HG03066 (cell line): Measurements from ENCODE around the gene LTBP4.
"Not testable (repeated sequence)": the region's sequence is repeated elsewhere in the genome, so short reads cannot be mapped to it uniquely, and the experiment has no call there.

ENCODE experiments used
- ATAC-seq: cut with Tn5 transposase; IDR thresholded peaks from one replicate; pipeline ENCODE4 v1.9.1; 2021; ENCODE audit warnings: low read depth; ENCODE audit not compliant: unreplicated experiment

Gene LTBP4

DNA sequence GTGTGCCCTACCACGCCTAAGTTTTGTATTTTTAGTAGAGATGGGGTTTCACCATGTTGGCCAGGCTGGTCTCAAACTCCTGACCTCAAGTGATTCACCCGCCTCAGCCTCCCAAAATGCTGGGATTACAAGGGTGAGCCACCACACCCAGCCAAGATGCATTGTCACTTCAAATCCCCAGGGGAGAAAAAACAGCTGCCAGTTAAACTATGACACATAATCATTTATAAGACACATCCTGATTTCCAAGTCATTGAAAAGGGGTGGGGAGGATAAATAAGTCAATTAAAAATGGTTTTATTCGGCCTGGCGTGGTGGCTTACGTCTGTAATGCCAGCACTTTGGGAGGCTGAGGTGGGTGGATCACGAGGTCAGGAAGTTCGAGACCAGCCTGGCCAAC is 54.5 kb downstream of the LTBP4 start:
- not testable (repeated sequence) for ATAC-seq

DNA sequence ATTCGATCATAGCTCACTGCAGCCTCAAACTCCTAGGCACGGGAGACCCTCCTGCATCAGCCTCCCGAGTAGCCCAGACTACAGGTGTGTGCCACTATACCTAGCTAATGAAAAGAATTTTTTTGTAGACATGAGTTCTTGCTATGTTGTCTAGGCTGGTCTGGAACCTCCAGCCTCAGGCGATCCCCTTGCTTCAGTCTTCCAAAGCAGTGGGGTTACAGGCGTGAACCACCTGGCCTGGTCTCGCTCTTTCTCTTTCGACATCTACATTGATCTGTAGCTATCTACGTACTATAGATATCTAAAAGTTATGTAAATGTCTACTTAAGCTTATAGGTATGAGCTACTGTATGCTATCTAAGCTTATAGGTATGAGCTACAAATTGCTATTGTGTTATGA is 56.9 kb downstream of the LTBP4 start:
- ATAC-seq = no peak

DNA sequence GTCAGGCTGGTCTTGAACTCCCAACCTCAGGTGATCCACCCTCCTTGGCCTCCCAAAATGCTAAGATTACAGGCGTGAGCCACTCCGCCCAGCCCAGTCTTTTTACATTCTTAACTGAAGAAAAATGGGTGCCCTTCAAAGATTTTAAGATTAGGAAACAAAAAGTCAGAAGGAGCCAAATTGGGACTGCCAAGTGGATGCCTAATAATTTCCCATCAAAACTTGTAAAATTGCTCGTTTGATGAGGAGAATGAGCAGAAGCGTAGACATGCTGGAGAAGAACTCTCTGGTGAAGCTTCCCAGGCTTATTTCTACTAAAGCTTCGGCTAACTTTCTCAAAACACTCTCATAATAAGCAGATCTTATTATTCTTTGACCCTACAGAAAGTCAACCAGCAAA is 57.9 kb downstream of the LTBP4 start:
- ATAC-seq = no peak

DNA sequence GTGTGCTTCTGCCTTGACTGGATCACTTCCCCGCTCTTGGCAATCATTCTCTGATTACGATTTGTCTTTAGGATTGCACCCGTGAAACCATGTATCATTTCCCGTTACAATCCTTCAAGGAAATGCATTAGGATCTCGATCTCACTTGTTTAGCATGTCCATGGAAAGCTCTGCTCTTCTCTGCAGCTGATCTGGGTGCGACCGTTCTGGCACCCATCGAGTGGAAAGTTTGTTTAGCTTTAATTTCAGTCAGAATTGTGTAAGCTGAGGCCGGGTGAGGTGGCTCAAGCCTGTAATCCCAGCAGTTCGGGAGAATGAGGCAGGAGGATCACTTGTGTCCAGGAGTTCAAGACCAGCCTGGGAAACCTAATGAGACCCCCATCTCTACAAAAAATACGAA is 58.4 kb downstream of the LTBP4 start:
- no peak for ATAC-seq

DNA sequence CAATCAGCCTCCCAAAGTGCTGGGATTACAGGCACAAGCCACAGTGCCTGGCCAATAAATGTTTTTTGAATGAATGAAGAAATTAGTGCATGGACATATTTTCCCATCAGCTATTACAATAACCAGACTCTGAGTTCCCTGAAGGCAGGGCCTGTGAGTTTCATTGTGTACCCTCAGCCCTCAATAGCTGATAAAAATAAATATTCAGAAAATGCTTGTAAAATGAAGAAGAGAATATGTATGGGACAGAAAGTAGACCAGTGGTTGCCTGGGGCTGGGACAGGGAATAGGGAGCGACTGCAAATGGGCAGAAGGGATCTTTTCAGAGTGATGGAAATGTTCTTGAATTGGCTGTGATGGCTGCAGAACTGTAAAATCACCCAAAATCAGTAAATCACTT is 60.4 kb downstream of the LTBP4 start:
- no peak for ATAC-seq

DNA sequence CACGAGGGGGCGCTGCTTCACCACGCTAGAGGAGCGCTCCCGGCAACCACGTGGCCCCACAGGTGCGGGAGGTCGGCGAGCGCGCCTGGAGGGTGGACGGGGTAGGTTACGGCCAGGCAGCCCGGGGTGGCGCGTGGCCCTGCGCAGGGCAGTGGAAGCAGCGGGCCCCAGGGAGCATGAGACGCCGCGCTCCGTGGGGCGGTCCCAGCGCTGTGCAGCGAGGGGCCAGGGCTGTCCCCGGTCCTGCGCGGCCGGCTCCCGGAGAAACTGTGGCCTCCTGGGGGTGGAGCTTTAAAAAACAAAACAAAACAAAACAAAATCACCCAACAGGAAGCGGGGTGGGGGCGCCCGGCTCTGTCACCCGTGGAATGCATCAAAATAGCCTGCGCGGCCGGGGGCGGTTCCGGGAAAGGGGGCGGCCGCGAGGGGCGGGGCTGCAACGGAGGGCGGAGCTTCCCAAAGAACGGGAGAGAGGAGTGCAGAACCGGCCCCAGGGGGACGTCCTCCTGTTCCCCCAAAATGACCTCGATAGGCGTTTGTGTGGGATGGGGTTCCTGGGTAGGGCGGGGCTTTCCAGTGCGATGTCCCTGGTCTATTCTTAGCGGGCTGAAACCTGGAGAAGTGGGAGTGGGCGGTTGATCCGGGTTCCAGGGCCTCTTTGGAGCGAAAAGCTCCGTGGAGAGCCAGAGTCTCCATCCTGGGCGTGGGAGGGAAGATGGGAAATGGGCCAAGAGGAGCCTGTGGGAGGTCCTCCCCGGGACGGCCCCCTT is 61.9 kb downstream of the LTBP4 start:
- peak; percentile 66 for ATAC-seq

DNA sequence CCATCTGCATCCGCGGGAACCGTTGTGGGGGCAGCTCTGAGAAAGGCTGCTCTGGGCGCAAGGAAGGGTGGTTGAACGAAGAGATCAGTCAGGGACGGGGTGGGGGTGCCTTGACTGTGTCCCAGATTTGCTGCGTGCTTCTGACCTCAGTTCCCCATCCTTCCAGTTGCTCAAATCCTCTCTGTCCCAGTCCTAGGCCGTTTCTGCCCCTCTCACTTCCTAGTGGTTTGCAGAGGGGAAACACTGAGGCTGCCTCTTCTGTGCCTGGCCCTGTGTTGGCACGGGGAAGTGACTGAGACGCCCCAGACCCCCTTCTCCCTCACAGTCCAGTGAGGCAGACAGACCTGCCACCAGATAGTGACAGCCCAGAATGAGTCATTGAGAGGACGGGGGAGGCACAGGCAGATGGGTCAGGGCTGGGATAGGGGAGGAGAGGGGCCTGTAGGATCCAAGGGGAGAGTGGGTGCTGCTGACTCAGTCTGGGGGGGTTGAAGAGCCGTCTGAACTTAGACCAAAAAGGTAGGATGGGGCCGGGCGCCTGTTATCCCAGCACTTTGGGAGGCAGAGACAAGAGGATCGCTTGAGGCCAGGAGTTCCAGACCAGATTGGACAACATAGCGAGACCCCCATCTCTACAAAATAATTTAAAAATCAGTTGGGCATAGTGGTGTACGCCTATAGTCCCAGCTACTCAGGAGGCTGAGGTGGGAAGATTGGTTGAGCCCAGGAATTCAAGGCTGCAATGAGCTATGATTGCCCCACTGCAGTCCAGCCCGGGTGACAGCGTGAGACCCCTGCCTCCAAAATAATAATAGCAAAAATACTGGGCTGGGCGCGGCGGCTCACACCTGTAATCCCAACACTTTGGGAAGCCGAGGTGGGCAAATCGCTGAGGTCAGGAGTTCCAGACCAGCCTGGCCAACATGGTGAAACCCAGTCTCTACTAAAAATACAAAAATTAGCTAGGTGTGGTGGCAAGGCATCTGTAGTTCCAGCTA is 62.8 kb downstream of the LTBP4 start:
- ATAC-seq = no peak

DNA sequence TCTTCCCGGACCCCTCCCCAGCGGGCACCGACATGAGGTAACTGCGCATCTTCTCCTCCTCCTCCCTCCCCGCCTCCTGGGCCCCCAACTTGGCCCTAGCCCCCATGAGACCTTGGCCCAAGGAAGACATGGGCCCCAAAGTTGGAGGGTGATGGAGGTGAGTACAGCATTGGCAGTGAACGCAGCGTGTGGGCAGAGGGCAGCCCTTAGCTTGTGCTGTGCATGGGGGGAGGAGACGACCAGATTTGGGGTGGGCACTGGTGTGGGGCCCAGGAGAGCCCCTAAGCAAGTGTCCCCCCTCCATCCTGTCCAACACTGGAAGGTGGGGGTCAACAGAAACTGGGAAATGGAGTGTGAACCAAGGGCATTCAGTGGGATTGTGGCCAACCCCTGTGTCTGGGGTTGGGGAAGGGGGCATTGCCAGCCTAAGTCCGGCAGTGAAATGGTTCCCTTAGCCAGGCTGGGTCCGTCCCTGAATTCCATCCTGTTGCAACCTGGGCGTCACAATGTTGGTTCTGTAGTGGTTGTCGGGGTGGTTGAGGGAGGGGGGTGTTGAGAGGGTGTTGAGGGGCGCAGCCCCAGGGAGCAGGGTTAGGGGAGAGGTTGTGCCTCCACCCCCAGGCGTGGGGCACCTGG is 65.8 kb downstream of the LTBP4 start:
- no peak for ATAC-seq

DNA sequence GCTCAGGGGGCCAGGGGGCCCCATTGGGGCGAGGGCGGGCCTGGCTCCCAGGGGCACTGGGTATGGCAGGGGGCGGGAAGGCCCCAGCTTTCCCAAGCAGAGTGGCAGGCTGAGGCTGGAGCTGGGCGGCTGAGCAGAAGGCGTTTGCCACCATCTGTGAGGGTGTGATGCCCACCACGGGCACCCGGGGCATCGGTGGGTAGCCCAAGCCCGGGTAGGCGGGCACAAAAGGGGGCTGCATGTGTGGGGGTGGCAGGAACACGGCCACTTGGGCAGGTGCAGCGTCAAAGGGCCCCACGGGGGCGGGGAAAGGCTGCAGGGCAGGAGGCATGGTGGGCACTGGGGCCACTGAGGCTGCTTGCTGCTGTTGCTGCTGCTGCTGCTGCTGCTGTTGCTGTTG is 66.4 kb downstream of the LTBP4 start:
- ATAC-seq = no peak

DNA sequence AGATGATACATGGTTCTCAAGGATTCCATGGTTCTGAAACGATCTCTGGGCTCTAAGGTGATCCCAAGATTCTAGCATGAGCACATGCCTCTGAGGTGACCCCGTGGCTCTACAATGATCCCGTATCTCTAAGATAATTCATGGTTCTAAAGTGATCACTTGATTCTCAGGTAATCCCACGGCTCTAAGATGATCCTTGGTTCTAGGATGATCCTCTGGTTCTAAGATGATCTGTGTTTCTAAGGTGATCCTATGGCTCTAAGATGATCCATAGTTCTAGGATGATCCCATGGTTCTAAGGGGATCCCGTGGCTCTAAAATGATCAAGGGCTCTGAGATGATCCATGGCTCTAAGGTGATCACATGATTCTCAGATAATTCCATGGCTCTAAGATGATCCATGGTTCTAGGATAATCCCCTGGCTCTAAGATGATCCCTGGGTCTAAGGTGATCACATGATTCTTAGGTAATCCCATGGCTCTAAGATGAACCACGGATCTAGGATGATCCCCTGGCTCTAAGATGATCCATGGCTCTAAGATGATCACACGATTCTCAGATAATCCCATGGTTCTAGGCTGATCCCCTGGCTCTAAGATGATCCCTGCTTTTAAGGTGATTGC is 67.9 kb downstream of the LTBP4 start:
- ATAC-seq = no peak

DNA sequence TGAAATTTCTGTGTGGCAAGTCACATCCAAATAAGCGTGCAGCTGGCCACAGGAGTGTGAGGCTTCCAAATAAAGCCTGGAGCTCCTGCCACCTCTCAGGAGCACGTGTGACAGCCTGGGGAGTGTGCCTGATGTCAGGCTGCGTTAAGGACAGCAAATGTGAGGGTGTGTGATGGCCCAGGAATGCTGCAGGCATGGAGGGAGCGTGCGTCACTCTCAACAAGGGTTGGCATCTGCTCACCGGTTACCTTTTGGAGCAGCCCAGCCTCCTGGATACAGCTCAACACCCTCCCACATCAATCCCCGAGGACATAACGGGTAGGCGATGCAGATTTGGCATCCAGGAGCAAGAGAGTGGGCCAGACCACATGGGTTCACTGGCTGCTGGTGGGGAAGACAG is 70.2 kb downstream of the LTBP4 start:
- no peak for ATAC-seq

DNA sequence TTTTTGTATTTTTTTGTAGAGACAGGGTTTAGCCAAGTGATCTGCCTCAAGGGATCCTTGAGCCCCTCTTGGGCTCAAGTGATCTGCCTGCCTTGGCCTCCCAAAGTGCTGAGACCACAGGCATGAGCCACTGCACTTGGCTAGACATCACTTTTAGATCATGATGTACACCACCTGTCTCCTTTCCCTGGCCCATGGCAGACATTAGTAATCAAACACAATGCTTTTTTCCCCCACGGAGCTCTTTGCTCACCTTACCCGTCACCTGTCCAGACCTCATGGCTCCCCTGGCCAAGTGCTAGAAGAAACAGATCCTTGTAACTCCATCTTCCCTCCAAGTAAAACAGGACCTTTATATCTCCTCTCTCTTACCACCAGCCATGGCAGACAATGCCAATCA is 70.9 kb downstream of the LTBP4 start:
- no peak for ATAC-seq

DNA sequence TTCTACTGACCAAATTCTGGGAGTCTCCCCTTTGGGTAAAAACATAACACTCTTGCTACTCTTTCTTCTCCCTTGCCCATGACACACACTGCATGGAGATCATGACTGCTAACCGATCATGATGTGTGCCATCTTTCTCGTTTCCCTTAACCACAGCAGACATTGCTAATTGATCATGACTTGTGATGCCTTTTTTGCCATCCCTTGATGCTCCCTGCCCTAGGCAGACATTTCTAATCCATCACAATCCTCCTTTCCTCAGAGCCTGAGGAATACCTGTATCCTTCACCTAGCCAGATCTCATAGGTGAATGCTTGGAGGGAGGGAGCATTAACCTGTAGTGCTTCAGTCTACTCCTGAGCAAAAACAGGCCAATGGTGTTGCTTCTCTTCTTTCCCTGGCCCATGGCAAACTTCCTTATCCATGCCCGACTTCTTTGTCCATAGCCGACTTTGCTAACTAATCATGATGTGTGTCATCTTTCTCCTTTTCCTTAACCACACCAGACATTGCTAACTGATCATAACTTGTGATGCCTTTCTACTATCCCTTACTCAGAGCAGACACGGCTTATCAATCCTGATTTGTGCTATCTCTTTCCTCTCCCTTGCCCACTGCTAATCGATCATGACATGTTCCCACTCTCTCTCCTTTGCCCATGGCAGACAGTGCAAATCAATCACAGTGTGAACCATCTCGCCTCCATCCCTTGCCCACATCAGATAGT is 71.6 kb downstream of the LTBP4 start:
- no peak for ATAC-seq

DNA sequence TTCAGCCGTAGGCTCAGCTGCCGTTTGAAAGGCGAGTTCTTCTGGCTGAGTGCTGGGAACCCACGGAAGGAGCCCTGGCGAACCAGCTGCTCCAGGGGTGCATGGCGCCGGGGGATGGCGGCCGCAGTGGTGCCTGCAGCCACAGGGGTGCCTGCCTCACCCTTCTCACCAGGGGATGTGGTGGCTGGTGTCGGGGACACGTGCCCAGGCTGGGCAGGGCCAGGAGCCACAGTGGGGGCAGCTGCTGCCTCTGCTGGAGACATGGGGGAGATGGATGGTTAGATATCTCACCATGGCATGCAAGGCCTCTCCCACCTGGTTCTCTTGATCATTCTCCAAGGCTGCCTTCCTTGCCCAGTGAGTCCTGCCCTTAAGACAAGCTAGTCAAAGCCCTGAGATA is 72.2 kb downstream of the LTBP4 start:
- no peak for ATAC-seq

DNA sequence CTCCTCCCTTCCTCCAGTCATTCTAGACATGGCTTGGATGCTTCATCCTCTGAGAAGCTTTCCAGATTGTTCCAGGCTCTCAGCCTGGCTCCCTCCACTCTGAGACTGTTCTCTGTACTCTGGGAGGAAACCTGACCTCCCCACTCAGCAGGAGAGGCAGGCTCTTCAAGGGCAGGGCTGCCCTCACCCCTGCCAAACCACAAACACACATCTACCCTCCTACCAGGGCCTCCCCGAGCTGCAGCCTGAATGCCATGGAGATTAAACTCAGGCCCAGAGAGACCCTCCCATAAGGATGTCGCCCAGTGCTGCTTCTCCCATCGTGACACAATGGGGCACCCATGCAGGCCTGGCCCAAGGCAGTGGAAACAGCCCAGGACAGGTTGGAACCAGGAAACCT is 73.1 kb downstream of the LTBP4 start:
- ATAC-seq = no peak

DNA sequence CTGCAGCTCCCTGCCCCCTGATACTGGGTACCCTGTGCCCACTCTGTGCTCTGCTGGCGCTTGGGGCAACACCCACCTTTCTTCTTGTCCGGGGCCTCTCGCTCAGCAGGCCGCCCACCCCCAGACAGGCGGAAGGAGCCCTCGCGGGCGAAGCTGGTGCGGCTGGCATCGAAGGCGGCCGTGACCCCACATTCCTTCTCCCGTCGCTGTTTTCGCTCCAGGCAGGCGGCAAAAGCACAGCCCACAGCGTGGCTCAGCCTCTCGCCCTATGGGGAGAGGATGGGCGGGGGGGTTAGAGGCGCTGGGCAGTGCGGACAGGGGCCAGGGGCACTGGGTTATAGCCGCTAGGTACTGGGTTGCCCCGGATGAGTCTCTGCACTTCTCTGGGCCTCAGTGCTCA is 76.0 kb downstream of the LTBP4 start:
- no peak for ATAC-seq
